Measurements from ENCODE around the gene NRARP.

NRARP gene

DNA sequence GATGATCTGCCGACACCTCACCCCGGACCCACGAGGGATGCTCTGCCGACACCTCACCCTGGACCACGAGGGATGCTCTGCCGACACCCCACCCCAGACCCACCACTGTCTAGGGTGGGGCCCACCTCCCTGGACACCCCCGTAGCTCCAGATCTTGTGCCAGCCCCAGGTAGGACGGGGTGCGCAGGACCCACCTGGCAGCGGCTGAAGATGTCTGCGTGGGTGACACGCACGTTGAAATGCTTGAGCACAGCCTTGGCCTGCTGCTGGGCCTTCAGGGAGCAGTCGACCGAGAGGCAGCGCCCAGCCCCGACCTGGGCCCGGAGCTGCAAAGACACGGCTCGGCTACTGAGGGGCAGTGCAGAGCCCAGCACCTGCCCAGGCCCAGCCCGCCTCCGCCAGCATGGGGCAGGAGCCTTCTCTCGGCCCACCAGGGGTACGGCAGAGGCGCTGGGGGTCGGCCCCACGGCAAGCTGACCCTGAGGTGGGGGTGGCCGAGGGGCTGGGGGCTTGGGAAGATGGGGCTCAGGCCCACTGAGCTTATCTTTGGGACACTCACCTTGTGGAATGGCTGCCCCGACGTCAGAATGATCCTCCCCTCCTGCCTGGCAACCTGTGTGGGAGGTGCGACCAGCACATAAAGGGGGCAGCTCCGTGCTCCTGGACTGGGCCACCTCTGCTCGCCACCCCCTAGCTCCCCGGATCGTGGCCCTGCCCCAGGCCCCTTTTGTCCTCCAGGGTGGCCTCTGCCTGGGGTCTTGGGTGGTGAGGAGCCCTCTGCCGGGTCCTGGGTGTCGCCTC is 21.7 kb upstream of the NRARP start:
- DNase-seq (ENCODE audit: low read depth in 2 of 2): no peak

DNA sequence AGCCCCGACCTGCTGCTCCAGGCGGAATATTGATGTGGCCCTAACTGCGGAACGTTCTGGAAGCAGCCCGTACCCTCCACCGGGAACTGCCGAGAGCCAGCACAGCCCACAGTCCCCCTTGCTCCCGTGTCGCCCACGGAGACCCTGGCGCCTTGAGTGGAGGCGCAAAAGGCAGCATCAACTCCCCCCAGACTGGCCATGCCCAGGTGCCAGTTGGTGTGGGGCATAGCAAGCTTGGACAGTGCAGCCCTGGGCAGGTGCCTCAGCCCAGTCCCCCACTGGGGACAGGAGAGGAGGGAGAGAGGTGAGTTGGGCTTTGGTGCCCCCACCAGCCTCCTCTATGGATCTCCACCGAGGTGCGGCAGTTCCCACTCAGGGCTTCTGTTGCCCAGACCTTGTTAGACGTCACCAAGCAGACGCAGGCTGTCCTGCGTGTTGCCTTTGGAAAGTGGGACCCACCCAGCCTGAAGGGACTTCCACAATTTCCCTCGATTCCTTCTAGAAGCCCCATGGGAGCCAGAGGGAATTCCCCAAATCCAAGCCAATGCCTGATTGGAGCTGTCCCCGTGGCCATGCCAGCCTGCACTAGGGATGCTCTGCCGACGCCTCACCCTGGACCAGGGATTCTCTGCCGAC is 19.8 kb upstream of the NRARP start:
- no peak for DNase-seq (ENCODE audit: low read depth in 2 of 2)

DNA sequence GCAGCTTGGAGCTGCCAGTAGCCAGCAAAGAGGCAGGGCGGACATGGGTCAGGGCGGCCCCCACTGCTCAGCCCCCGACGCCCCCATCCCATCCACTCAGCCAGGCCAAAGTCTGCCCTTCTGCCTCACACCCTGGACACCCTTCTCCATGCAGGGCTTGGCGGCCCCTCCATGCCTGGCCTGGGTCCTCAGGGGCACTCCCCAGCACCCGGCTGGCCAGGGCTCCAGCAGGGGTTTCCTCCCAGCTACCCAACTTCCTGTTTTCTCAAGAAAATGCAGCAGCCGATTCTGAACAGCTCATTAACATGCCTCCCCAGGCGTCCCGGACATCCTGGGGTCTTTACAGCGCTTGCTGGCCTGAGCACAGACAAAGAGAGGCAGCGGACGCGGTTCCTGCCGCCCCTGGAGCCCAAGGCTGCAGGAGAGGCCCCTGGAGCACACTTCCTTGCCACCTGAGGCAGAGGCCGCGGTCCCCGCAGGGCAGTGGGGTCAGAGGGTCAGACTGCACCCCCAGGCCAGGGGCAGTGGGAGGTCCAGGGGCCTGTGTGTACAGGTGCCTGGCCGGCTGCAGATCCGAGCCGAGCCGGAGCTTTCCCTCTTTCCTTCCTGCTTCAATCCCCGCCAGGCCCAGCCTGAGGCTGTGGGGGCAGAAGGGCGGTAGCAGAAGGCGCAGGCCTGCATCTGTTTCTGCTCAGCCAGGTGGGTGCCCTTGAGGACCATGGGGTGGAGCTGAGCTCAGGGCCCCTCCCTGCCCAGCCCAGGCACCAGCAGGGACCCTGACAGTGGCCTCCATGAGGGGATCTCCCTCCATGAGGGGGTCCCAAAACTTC is 18.7 kb upstream of the NRARP start:
- DNase-seq (ENCODE audit: low read depth in 2 of 2): no peak

DNA sequence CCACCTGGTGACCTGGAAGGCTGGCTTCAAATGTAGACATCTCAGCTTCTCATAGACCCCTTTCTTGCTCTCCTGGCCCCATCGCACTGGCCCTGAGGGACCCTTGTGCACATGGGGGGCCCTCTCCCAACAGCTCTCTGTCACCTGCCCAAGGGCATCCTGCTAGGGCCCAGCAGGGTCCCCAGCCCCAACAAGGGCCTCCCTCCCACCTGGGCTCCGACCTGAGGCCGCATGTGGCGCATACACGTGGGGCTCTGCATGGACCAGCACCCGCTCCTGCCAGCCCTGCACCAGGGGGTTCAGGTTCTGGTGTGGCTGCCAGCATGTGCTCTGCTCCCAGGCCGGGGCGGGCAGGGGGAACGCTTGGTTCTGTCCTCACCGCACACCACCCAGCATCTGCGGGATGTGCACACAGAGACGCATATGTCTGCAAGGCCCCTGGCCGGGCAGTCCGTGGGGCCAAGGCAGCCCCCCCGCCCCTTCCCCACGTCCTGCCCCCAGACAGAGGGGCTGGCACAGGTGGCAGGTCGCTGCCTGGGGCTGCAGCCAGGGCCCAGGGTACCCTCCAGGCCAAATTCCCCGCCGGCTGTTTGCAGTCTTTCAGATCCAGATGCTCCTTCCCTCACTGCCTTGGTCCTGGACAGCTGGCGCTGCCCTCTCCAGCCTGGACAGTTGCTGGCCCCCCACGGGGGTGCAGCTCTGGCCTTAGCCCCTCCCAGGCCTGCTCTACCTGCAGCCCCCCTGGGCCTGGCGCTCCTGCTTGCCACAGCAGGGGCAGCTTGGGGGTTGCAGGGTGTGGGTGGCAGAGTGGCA is 17.9 kb upstream of the NRARP start:
- no peak for DNase-seq (ENCODE audit: low read depth in 2 of 2)

DNA sequence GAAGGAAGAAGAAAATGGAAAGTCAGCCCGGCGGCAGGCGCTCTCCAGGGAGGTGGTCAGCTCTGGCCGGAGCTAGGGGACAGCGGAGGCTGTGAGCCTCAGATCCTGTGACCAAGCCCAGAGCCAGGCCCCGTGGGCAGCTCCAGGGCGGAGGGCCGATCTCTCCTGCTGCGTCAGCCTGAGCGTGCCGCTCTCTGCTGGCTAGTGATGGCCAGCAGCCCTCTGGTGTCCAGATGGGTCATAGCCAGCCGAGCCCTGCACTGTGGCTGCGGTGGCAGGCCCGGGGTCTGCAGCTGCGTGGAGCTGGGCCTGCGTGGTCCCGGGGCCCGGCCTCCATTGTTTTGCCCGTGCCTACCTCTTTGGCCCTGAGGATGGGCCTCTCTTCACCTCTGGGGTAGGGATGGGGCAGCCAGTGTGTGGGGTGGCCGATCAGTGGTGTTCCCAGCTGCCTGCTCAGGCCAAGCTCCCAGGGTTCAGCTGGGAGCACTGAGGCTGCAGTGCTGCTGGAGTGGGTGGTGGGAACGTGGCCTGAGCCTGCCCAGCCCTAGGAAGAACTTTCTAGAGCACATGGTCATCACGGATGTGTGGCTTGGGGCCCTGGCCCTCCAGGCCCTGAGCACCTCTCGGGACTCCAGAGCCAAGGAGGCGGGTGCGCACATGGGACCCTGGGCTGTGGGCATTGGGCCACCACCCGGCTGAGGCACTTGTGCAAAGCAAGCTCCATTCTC is 17.1 kb upstream of the NRARP start:
- DNase-seq (ENCODE audit: low read depth in 2 of 2): no peak

DNA sequence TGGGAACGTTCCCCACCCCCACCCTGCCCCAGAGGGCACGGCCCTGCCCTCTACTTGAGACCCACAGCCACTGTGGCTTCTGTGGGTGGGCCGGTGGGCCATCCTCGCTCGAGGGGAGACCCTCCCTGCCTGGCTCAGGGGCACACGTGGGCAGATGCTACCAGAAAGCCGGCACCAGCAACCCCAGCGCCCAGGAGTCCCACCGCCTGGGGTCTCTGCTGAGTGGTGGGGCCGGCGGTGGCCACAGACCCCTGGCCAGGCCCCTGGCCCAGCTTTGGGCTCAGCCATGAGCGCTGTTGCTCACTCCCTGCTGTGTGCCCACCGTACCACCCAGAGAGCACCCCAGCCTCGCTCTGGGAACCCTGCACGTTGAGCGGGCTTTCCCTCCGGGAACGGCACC is 16.5 kb upstream of the NRARP start:
- no peak for DNase-seq (ENCODE audit: low read depth in 2 of 2)

DNA sequence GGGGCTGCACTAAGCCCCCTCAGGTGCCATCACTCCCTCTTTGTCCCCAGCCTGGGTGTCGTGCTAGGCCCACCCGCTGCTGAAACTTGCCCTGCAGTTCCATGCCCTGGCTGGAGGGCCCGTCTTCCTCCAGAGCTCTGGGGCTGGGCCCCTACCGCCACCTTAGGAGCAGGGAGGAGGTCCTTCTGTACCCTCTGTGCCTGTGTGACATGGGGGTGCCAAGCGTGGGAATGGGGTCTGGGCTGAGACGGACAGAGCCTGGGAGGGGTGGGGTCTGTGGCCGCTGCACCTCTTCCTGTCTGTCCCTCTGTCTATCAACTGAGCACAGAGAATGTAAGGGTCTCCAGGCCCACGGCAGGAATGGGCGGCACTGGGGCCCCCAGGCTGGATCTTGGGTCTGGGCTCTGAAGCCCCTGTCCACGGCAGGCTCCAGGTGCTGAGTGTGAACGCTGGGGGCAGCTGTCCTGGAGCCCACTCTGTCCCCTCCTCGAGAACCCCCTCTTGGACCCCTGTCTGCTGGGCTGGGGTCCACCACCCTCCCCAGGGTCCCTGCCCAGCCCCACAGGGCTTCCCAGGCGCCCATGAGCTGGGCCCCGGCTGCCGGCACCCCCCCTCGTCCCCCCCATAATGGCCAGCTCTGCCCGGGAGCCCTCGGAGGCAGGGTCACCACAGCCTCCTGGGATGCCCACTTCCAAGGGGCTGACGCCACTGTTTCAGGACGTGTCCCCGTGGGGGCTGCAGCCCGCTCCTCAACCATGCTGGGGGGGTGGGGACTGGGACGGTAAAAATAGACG is 15.8 kb upstream of the NRARP start:
- no peak for DNase-seq (ENCODE audit: low read depth in 2 of 2)

DNA sequence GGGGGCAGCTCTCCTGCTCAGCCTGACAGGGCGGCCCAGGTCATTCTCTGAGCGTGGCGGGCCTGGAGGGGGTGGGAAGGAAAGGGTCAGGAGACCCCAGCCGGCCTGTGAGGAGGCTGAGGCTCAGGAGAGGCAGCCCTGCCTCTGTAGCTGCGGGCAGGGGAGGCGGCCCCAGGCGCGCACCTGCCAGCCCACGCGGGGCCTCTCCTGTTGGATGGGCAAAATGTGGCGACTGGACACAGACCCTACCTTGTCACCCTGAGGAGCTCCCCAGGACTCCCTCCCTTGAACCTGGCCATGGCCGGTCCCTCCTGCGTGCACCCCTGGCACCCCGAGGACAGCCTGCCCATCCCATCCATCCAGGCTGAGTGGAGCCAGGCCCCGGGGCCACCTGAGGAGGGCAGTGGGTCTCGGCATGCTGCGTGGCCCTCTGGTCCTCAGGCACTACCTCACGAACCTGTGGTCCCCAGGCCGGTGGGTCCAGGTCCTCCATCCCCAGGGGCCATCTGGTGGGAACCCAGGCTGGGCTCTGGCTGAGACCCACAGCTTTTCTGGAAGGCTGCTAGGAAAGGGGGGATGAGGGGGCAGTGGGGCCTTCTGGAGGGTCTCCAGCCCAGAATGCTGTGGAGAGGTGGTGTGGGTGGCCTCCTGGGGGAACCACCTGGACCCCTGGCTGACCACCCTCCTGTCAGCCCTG is 15.1 kb upstream of the NRARP start:
- DNase-seq (ENCODE audit: low read depth in 2 of 2): no peak

DNA sequence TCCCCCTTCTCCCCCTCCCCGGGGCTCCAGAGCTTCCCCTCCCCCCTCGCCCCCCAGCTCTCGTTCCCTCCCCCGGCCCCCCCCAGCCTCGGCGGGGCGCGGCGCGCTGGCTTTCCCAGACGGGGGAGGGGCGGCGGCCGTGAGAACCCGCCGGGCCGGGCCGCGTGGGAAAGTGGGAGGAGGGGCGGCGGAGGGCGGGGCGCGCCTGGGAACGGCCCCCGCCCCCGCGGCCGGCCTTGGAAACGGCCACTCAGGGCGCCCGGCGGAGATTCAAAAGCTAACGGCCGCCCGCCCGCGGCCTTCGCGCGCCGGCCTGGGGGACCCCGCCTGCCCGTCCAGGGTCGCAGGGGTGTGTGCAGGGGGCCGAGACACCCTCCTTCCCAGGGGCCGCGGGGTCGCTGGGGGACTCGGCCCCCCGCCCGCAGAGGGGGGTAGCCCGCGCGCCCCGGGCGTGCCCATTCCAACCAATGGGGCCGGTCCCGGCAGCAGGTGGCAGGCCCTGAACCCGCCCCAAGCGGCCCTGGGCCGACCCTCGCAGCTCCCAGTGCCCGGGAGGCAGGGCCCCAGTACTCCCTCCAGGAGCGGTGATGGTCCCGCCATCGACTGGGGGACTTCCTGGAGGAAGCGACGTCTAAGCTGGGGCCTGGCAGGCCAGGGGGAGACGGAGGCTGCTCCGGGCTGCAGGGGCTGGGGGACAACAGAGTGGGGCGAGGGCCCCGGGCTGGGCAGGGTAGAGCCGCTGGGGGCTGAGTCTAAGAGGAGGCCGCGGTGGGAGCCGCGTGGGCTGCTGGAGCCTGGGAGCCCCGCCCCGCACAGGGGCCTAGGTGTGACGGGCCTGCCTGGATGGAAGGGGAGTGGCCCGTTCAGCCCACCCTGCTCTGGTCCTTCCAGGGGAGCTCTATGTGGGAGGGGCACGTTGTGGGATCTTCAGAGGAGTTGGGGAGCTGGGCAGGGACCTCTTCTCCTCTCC is 14.2 kb upstream of the NRARP start:
- DNase-seq (ENCODE audit: low read depth in 2 of 2): no peak

DNA sequence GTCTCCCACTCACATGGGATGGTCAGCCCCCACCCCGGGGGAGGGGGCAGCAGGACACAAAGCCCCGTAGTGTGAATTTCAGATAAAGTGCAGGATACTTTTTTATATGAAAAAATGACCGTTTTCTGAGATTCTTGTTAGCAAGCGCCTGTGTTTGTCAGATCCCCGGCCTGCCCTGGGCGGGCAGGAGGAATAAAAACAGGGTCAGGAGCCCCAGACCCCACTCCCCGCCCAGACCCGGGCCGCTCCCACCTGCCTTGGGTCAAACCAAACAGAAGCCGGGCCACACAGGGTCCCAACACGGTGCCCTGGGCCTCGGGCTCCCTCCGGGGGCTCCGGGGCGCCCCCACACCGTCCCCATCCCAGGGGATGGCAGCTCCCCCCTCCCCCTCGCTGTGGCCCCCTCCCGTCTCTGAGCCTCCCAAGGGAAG is 13.5 kb upstream of the NRARP start:
- no peak for DNase-seq (ENCODE audit: low read depth in 2 of 2)

DNA sequence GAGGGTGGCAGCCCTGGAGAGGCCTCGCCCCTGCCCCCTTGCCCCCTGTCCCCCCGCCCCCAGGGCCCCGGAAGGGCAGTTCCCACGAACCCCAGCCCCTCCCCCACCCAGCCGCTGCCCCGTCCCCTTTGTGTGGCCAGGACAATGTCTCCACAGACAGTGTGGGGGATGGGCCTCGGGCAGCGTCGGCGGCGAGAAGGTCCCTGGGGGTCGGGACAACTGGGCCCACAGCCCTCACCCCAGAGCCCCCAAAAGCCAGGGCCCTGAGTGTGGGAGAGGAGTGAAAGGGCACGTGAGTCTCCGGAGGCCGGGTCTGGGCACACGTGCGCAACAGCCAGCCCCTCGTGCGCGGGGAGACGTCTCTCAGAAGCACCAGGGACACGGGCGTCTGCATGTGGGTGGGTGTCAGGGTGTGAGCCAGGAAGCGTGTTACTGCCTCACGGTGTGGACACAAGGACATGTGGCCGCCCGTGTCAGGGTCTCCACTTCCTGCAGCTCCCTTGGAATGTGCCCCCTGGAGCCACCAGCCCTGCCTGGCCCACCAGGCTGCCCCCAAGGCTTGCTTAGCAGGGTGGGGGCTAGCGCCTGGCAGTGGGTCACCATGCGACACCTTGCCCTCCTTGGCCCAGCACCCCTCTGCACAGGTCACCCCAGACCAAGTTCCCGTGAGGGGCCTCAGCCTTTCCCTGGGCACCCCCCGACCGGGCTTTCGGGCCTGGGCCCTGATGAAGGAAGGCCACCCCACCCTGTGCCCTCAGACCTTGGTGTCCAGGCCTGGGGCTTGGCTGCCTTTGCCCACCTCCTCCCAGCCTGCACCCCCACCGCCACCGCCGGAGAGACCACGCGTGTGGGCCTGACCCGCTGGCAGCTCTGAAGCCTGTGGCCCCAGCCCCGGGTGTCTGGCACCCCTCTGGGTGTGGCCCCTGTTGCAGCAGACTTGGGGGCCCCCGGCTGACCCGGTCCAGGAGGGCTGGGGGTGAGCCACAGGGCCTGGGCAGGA is 12.8 kb upstream of the NRARP start:
- DNase-seq (ENCODE audit: low read depth in 2 of 2): no peak

DNA sequence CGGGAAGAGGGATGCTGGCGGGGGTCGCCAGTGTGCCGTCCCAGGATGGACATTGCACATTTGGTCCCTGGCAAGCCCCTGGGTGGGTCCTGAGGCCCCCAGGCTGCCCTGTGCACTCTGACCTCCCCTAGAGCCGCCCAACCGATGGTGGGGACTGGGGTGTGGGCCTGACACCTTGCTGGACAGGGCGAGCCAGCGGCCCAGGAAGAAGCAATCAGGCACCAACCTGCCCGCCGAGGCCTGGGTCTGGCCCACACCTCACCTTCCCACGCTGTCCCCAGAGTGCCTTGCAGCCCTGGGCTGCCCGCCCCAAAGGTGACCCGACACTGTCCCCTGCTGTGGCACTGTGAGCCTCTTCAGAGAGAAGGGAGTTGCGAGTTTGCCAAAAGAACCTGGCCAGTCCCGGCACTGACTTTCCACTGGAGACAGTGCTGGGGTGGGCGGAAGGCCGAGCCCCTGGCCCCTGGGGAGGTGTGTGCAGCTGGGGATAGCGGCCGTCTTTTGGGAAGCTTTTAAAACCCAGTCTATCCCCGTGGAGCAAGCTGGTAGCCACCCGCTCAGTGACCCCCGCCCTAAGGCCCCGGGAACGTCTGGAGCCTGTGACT is 12.0 kb upstream of the NRARP start:
- DNase-seq (ENCODE audit: low read depth in 2 of 2): no peak

DNA sequence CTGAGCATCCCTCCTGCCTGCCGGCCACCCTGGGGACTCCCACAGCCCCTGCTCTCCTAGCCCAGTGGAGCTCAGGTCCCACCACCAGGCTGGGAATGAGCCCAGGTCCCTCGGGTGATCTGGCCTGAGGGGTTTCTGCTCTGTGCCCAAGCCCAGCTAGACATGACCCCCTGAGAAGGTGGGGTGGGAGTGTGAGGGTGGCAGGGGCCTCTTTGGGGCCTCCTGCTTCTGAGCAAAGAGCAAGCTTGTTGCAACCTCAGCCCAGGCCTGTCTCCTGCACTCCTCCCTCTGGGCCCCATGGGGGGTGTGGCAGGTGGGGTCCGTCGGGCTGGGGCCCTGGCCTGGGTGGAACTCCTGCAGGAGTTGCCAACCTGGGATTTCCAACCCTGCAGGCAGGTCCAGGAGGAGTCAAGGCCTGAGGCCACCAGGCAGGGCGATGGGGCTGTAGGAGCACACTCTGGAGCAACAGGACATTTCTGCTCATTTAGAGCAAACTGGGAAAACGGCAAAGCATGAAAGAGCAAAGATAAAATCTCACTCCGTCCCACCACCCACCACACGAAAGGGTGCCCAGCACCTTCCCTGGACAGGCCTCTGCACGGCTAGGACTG is 11.4 kb upstream of the NRARP start:
- DNase-seq (ENCODE audit: low read depth in 2 of 2): no peak

DNA sequence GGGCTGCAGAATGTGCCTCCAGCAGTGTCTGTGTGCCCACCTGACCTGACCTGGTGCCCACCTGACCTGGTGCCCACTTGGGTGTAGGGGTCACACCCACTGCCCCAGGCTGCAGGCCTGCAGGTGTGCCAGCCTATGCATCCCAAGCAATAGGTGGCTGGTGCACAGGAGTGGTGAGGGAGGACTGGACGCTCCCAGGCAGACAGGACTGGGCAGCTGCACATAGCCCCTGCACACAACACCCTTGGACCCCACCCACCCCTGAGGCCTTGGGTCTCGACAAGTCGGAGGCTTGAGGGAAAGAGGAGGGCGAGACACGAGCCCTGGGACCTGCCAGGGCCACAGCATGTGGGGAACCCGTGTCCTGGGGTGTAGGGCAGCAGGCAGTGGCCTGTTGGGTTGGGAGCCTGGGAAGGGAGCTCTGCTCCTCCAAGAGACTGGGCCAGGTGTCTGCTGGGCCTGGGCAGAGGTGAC is 10.8 kb upstream of the NRARP start:
- DNase-seq (ENCODE audit: low read depth in 2 of 2): no peak

DNA sequence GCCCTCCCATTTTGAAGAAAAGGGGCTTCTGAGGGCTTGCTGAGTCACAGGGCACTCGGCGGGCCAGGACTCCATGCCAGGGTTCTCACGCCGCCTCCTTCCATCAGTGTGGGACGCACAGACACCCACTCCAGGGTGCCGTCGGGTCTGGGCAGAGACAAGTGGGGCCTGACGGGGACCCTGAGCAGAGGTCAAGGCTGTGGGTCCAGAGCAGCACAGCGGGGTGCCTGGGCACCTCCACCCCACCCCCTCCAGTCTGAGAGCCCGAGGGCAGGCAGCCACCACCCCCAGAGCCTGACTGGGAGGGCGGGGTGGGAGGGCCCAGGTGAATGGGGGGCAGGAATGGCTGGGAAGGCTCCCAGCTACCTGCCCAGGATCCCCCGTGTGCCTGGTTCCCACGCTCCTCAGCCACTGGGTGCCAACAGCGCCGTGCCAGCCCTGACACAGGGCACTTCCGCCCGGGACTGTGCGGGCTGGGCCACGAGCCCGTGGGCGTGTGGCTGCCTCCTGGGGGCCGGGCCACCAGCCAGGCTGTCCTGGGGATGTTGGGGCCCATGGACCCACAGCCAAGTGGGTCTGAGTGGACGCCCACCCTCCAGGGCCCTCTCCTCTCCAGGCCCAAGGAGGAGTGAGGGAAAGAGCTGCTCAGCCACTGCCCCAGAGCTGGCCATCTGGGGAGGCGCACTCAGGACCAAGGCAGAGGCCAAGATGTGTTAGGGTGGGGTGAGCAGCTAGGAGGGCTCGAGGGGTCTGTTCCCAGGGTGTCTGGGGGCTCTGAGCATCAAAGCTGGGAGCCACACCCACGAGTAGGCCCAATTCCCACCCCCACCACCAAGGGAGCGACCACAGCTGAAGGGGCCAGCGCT is 10.1 kb upstream of the NRARP start:
- no peak for DNase-seq (ENCODE audit: low read depth in 2 of 2)

Measured in fibroblast of skin of left biceps (primary cell).